ENCODE measurements around the gene STYXL2. TPM values are rescaled to one million over a fixed set of nuclear protein-coding genes. Genes with fewer than 3 reads are reported as not detected.

The STYXL2 gene
- total and polyA plus RNA-seq, 9 of the 15 experiments (the other 6 are each of a cell fraction or from before 2014, with no cell fraction given) = not detected

- TF ChIP-seq E2F5 (CRISPR knock-in tag; IDR thresholded peaks at IDR 0.05) = no peak
- no peak for TF ChIP-seq DPF2 (IDR thresholded peaks at IDR 0.05)
- no peak for TF ChIP-seq ADNP (tag; IDR thresholded peaks at IDR 0.05)
- TF ChIP-seq USF1 (CRISPR knock-in tag; IDR thresholded peaks at IDR 0.05) = no peak
- TF ChIP-seq TCF15 (CRISPR knock-in tag; IDR thresholded peaks at IDR 0.05) = no peak
- no peak for TF ChIP-seq NELFE (IDR thresholded peaks at IDR 0.05; ENCODE audit: insufficient read depth, insufficient read length)
- no peak for TF ChIP-seq TCF3 (CRISPR knock-in tag; IDR thresholded peaks at IDR 0.05)
- no peak for TF ChIP-seq ZNF324 (CRISPR knock-in tag; IDR thresholded peaks at IDR 0.05)
- no peak for TF ChIP-seq JUNB (CRISPR knock-in tag; conservative IDR thresholded peaks at IDR 0.05)
- TF ChIP-seq GATAD2B (IDR thresholded peaks at IDR 0.05; ENCODE audit: borderline replicate concordance) = peak; percentile 9; the same call in 1 of the 2 replicates
- TF ChIP-seq ZNF77 (CRISPR knock-in tag; IDR thresholded peaks at IDR 0.05) = no peak
- no peak for TF ChIP-seq ZBTB17 (CRISPR knock-in tag; IDR thresholded peaks at IDR 0.05)
- no peak for TF ChIP-seq SNAPC5 (CRISPR knock-in tag; IDR thresholded peaks at IDR 0.05)
- TF ChIP-seq RHOXF2B (CRISPR knock-in tag; conservative IDR thresholded peaks at IDR 0.05) = no peak
- TF ChIP-seq MXD1 (CRISPR knock-in tag; IDR thresholded peaks at IDR 0.05; ENCODE audit: borderline replicate concordance, poor library complexity, severe bottlenecking) = no peak
- TF ChIP-seq MNT (conservative IDR thresholded peaks at IDR 0.05) = no peak
- peak; percentile 78 for TF ChIP-seq ARID2 (IDR thresholded peaks at IDR 0.05)
- no peak for TF ChIP-seq LCOR (CRISPR knock-in tag; IDR thresholded peaks at IDR 0.05)
- no peak for TF ChIP-seq ZNF609 (CRISPR knock-in tag; IDR thresholded peaks at IDR 0.05; ENCODE audit: borderline replicate concordance)
Measured at GRCh38 chr1:167066333-167067122, 27.3 kb upstream of the STYXL2 start (continued).
